Effector CD4-positive, alpha-beta T cell (primary cell): ENCODE data around the gene HIVEP3.

ENCODE experiments used
- DNase-seq: peaks from one replicate; pipeline ENCODE4 v3.0.0-alpha.2; 2020

Gene HIVEP3

GRCh38 chr1:41920658-41921057 is 1.9 kb upstream of the HIVEP3 start:
- no peak for DNase-seq

- peak; percentile 60 for DNase-seq
Measured at GRCh38 chr1:41919764-41920397, 1.2 kb upstream of the HIVEP3 start.

- no peak for DNase-seq
Measured at GRCh38 chr1:41919131-41919530, 409 bp upstream of the HIVEP3 start.

- peak; percentile 26 for DNase-seq
Measured at GRCh38 chr1:41917835-41918449, 780 bp downstream of the HIVEP3 start.

- DNase-seq = no peak
Measured at GRCh38 chr1:41917076-41917475, 1.6 kb downstream of the HIVEP3 start.

GRCh38 chr1:41915786-41916571 is 2.7 kb downstream of the HIVEP3 start:
- DNase-seq = peak; percentile 22

- no peak for DNase-seq
Measured at GRCh38 chr1:41914516-41914915, 4.2 kb downstream of the HIVEP3 start.

GRCh38 chr1:41913014-41913413 is 5.7 kb downstream of the HIVEP3 start:
- DNase-seq = no peak

GRCh38 chr1:41908288-41908895 is 10.3 kb downstream of the HIVEP3 start:
- no peak for DNase-seq

- no peak for DNase-seq
Measured at GRCh38 chr1:41907446-41907845, 11.3 kb downstream of the HIVEP3 start.

GRCh38 chr1:41906943-41907342 is 11.8 kb downstream of the HIVEP3 start:
- no peak for DNase-seq

GRCh38 chr1:41905093-41905675 is 13.5 kb downstream of the HIVEP3 start:
- DNase-seq = no peak

- no peak for DNase-seq
Measured at GRCh38 chr1:41902664-41903063, 16.1 kb downstream of the HIVEP3 start.

- no peak for DNase-seq
Measured at GRCh38 chr1:41902159-41902577, 16.6 kb downstream of the HIVEP3 start.

- no peak for DNase-seq
Measured at GRCh38 chr1:41901551-41901950, 17.2 kb downstream of the HIVEP3 start.

- DNase-seq = no peak
Measured at GRCh38 chr1:41900603-41901444, 17.9 kb downstream of the HIVEP3 start.

GRCh38 chr1:41898191-41898713 is 20.5 kb downstream of the HIVEP3 start:
- peak; percentile 65 for DNase-seq

- no peak for DNase-seq
Measured at GRCh38 chr1:41895552-41895951, 23.2 kb downstream of the HIVEP3 start.

- no peak for DNase-seq
Measured at GRCh38 chr1:41894808-41895483, 23.8 kb downstream of the HIVEP3 start.

- DNase-seq = no peak
Measured at GRCh38 chr1:41894101-41894807, 24.5 kb downstream of the HIVEP3 start.
